Fibroblast of mammary gland (primary cell): ENCODE results near the gene PIAS1.

ENCODE experiments used
- DNase-seq: peaks from one replicate; pipeline ENCODE4 v3.0.0-alpha.2; 2010; ENCODE audit warnings: low read depth
- H3K4me3 ChIP-seq: 2 replicates; pipeline ENCODE4 v1.5.1; 2011; ENCODE audit warnings: low read depth, mild to moderate bottlenecking, low read length, moderate library complexity; ENCODE audit not compliant: control insufficient read depth
- CTCF ChIP-seq: conservative IDR thresholded peaks from 2 replicates; pipeline ENCODE4 v1.5.1; 2011; ENCODE audit warnings: low read depth, low read length, inconsistent platforms; ENCODE audit not compliant: control insufficient read depth, insufficient read depth

PIAS1 gene

GRCh38 chr15:68078365-68078764 is 24.2 kb downstream of the PIAS1 start:
- no peak overlapping the region for H3K4me3 ChIP-seq
- DNase-seq: no peak
- TF ChIP-seq CTCF: no peak

GRCh38 chr15:68080334-68080733 is 26.2 kb downstream of the PIAS1 start:
- H3K4me3 ChIP-seq: no peak overlapping the region
- no peak for DNase-seq
- TF ChIP-seq CTCF: no peak

GRCh38 chr15:68080783-68081182 is 26.7 kb downstream of the PIAS1 start:
- H3K4me3 ChIP-seq: no peak overlapping the region
- no peak for TF ChIP-seq CTCF
- no peak for DNase-seq

GRCh38 chr15:68081869-68082505 is 27.9 kb downstream of the PIAS1 start:
- DNase-seq: no peak
- no peak for TF ChIP-seq CTCF
- H3K4me3 ChIP-seq: no peak overlapping the region

- TF ChIP-seq CTCF: no peak
- no peak for DNase-seq
- H3K4me3 ChIP-seq: no peak overlapping the region
Observed at GRCh38 chr15:68082735-68083134, 28.6 kb downstream of the PIAS1 start.

- TF ChIP-seq CTCF: no peak
Observed at GRCh38 chr15:68083463-68083862, 29.3 kb downstream of the PIAS1 start.

GRCh38 chr15:68085052-68085451 is 30.9 kb downstream of the PIAS1 start:
- TF ChIP-seq CTCF: no peak
- no peak for DNase-seq
- no peak overlapping the region for H3K4me3 ChIP-seq

More at GRCh38 chr15:68083463-68083862, 29.3 kb downstream of the PIAS1 start:
- no peak overlapping the region for H3K4me3 ChIP-seq
- no peak for DNase-seq
